ENCODE results near the gene MPDU1. TPM values are rescaled to one million over a fixed set of nuclear protein-coding genes. Genes with fewer than 3 reads are reported as not detected.
A peak's percentile ranks its signal among the peaks of the same experiment; 100 is the strongest.

MPDU1 gene
- total and polyA plus RNA-seq, 2 of the 13 experiments (the other 11 are each of a cell fraction or from before 2014, with no cell fraction given) = 112 to 167 TPM

- TF ChIP-seq MYPOP (CRISPR knock-in tag; IDR thresholded peaks at IDR 0.05) (no peak), FOXC1 (CRISPR knock-in tag; IDR thresholded peaks at IDR 0.05; ENCODE audit: borderline replicate concordance) (0 out of 2 replicates have a peak, but pooled peaks have one; percentile 34), SNRNP70 (IDR thresholded peaks at IDR 0.05; ENCODE audit: low read depth, low read length) (no peak), GTF3A (CRISPR knock-in tag; conservative IDR thresholded peaks at IDR 0.05) (no peak), TEAD3 (CRISPR knock-in tag; optimal IDR thresholded peaks at IDR 0.05; ENCODE audit: borderline replicate concordance) (peak; percentile 50), NFYB (CRISPR knock-in tag; IDR thresholded peaks at IDR 0.05) (peak; percentile 72), KDM5B (CRISPR knock-in tag; IDR thresholded peaks at IDR 0.05; ENCODE audit: borderline replicate concordance) (peak; percentile 52; the same call in 1 of the 2 replicates), CREB3 (CRISPR knock-in tag; IDR thresholded peaks at IDR 0.05) (no peak), FOXP1 (IDR thresholded peaks at IDR 0.05) (no peak), FOXP1 (CRISPR knock-in tag; IDR thresholded peaks at IDR 0.05) (no peak), THAP7 (CRISPR knock-in tag; IDR thresholded peaks at IDR 0.05) (no peak), DRAP1 (CRISPR knock-in tag; IDR thresholded peaks at IDR 0.05) (peak; percentile 76), ZMYM4 (CRISPR knock-in tag; IDR thresholded peaks at IDR 0.05) (peak; percentile 66), RAD51 (IDR thresholded peaks at IDR 0.05; ENCODE audit: borderline replicate concordance) (no peak), RORA (CRISPR knock-in tag; IDR thresholded peaks at IDR 0.05) (no peak), IRF9 (CRISPR knock-in tag; IDR thresholded peaks at IDR 0.05; ENCODE audit: borderline replicate concordance) (no peak), ESRRA (CRISPR knock-in tag; IDR thresholded peaks at IDR 0.05; ENCODE audit: low read depth) (peak; percentile 70), HNF1B (CRISPR knock-in tag; IDR thresholded peaks at IDR 0.05) (peak; percentile 87), KAT8 (CRISPR knock-in tag; IDR thresholded peaks at IDR 0.05) (peak; percentile 68; the same call in 1 of the 2 replicates), TRIM24 (CRISPR knock-in tag; IDR thresholded peaks at IDR 0.05) (no peak), ZNF720 (CRISPR knock-in tag; IDR thresholded peaks at IDR 0.05) (no peak), ZNF678 (CRISPR knock-in tag; IDR thresholded peaks at IDR 0.05) (no peak), POLR2G (IDR thresholded peaks at IDR 0.05; ENCODE audit: low read depth, low read length) (peak; percentile 82), ZNF326 (CRISPR knock-in tag; IDR thresholded peaks at IDR 0.05; ENCODE audit: borderline replicate concordance) (no peak), ZNF556 (CRISPR knock-in tag; IDR thresholded peaks at IDR 0.05; ENCODE audit: borderline replicate concordance) (no peak)
Measured at GRCh38 chr17:7627250-7628121, 43.8 kb downstream of the MPDU1 start, which contains the start of gene SAT2 (continued).

All from HepG2 (cell line).